K562 (cell line): Measurements from ENCODE around the gene XPNPEP3. TPM values are rescaled to one million over a fixed set of nuclear protein-coding genes. Genes with fewer than 3 reads are reported as not detected.
A peak's percentile ranks its signal among the peaks of the same experiment; 100 is the strongest.

Source experiments
- ATF4 ChIP-seq: fragments of 450-650 bp; formaldehyde crosslinking; IDR thresholded peaks from 2 replicates; pipeline ENCODE4 v1.4.0; 2022; ENCODE audit warnings: mild to moderate bottlenecking, moderate library complexity
- ATF7 ChIP-seq: fragments of 450-650 bp; IDR thresholded peaks from 2 replicates; pipeline ENCODE4 v1.7.1; 2014; ENCODE audit warnings: mild to moderate bottlenecking, moderate library complexity
- BHLHE40 ChIP-seq: IDR thresholded peaks from 2 replicates; pipeline ENCODE4 v1.6.1; 2011; ENCODE audit warnings: low read length, improper control_type of control experiment
- BMI1 ChIP-seq: fragments of 150-350 bp; IDR thresholded peaks from 2 replicates; pipeline ENCODE4 v1.6.1; 2014; ENCODE audit warnings: low read length
- EP400 ChIP-seq: fragments of 450-650 bp; IDR thresholded peaks from 2 replicates; pipeline ENCODE4 v1.6.1; 2017; ENCODE audit warnings: antibody characterized with exemption, mild to moderate bottlenecking, moderate library complexity
- FOXJ2 ChIP-seq: fragments of 200-800 bp; sonication (Bioruptor generic); IDR thresholded peaks from 2 replicates; pipeline ENCODE4 v1.6.1; 2016; ENCODE audit warnings: missing genetic modification characterization, missing compliant biosample characterization
- HDAC8 ChIP-seq: fragments of 450-650 bp; IDR thresholded peaks from 2 replicates; pipeline ENCODE4 v1.6.1; 2016; ENCODE audit warnings: mild to moderate bottlenecking, missing genetic modification characterization, moderate library complexity, missing compliant biosample characterization
- HMG20B ChIP-seq: fragments of 250-450 bp; sonication (Bioruptor Pico); IDR thresholded peaks from 2 replicates; pipeline ENCODE4 v1.5.0; 2021; ENCODE audit warnings: mild to moderate bottlenecking
- KHSRP ChIP-seq: fragments of 450-650 bp; IDR thresholded peaks from 2 replicates; pipeline ENCODE4 v1.6.1; 2017
- KLF13 ChIP-seq: fragments of 450-650 bp; IDR thresholded peaks from 2 replicates; pipeline ENCODE4 v1.6.1; 2016; ENCODE audit warnings: missing genetic modification characterization, low read depth, mild to moderate bottlenecking, missing compliant biosample characterization, moderate library complexity, borderline replicate concordance
- MEIS2 ChIP-seq: fragments of 450-650 bp; IDR thresholded peaks from 2 replicates; pipeline ENCODE4 v1.6.1; 2014; ENCODE audit warnings: mild to moderate bottlenecking; ENCODE audit not compliant: partially characterized antibody
- NELFE ChIP-seq: IDR thresholded peaks from 2 replicates; pipeline ENCODE4 v1.6.1; 2011; ENCODE audit warnings: mild to moderate bottlenecking; ENCODE audit not compliant: insufficient read depth, insufficient read length
- PATZ1 ChIP-seq: fragments of 250-450 bp; sonication (Bioruptor Pico); IDR thresholded peaks from 2 replicates; pipeline ENCODE4 v1.5.0; 2020; ENCODE audit warnings: mild to moderate bottlenecking, borderline replicate concordance
- PTBP1 ChIP-seq: fragments of 200-400 bp; formaldehyde crosslinking; IDR thresholded peaks from 2 replicates; pipeline ENCODE4 v1.6.1; 2017; ENCODE audit warnings: low read depth, low read length
- SIN3B ChIP-seq: fragments of 450-650 bp; IDR thresholded peaks from 2 replicates; pipeline ENCODE4 v1.6.1; 2017; ENCODE audit warnings: low read depth, mild to moderate bottlenecking, moderate library complexity
- SMARCA5 ChIP-seq: fragments of 450-650 bp; IDR thresholded peaks from 2 replicates; pipeline ENCODE4 v1.6.1; 2016
- SRSF3 ChIP-seq: fragments of 200-400 bp; formaldehyde crosslinking; IDR thresholded peaks from 2 replicates; pipeline ENCODE4 v1.6.1; 2016; ENCODE audit warnings: mild to moderate bottlenecking, low read length, moderate library complexity; ENCODE audit not compliant: insufficient read depth
- TCF7L2 ChIP-seq: fragments of 150-350 bp; IDR thresholded peaks from 2 replicates; pipeline ENCODE4 v1.6.1; 2016; ENCODE audit warnings: low read depth, mild to moderate bottlenecking, low read length, moderate library complexity
- TEAD2 ChIP-seq: fragments of 450-650 bp; IDR thresholded peaks from 2 replicates; pipeline ENCODE4 v1.6.1; 2016; ENCODE audit warnings: missing genetic modification characterization, control low read depth, missing compliant biosample characterization
- THRA ChIP-seq: fragments of 450-650 bp; IDR thresholded peaks from 2 replicates; pipeline ENCODE4 v1.6.1; 2017; ENCODE audit warnings: mild to moderate bottlenecking, moderate library complexity
- XRCC5 ChIP-seq: fragments of 200-400 bp; formaldehyde crosslinking; IDR thresholded peaks from 2 replicates; pipeline ENCODE4 v1.6.1; 2017; ENCODE audit warnings: low read depth, mild to moderate bottlenecking, low read length
- ZC3H4 ChIP-seq: sonication (generic); formaldehyde crosslinking; IDR thresholded peaks from 2 replicates; pipeline ENCODE4 v1.9.0; 2021; ENCODE audit warnings: missing genetic modification reagents, borderline replicate concordance
- ZNF280B ChIP-seq: fragments of 250-450 bp; sonication (Bioruptor Pico); IDR thresholded peaks from 2 replicates; pipeline ENCODE4 v1.5.1; 2021; ENCODE audit warnings: mild to moderate bottlenecking
- ZNF282 ChIP-seq: sonication (generic); formaldehyde crosslinking; IDR thresholded peaks from 2 replicates; pipeline ENCODE4 v1.8.1; 2023; ENCODE audit warnings: missing genetic modification reagents
- ZNF316 ChIP-seq: fragments of 450-650 bp; IDR thresholded peaks from 2 replicates; pipeline ENCODE4 v1.6.1; 2016
- polyA plus RNA-seq, 8 experiments: library from polyadenylated mRNA; depleted of rRNA in 4 of 8; stranded (reverse) in 5 of 8; unstranded in 3 of 8; fragments of >200 nt; fragmentation: Nextera tagmentation in 2 of 8; fragmentation: Illumina TruSeq in 1 of 8; extraction: Ambion mirVana in 2 of 8; extraction: Trizol in 1 of 8; gene quantifications; 2 replicates each; pipeline versions ENCODE4 v1.2.1 to v1.2.3, GENCODE V29; 2011 to 2014; ENCODE audit warnings: inconsistent platforms in 1 of 8, missing spikeins in 1 of 8
- total RNA-seq, 7 experiments: library from RNA; depleted of rRNA in 6 of 7; stranded (reverse); fragments of >200 nt in 6 of 7; fragmentation: Illumina TruSeq in 2 of 7; extraction: Trizol in 2 of 7; gene quantifications; 2 replicates each; pipeline versions ENCODE4 v1.2.1 to v1.2.3, GENCODE V29; 2011 to 2021; ENCODE audit warnings: low replicate concordance in 1 of 7

The XPNPEP3 gene
- total and polyA plus RNA-seq, 9 of the 15 experiments (the other 6 are each of a cell fraction or from before 2014, with no cell fraction given) = 9.1 to 22.6 (median 15.6) TPM

GRCh38 chr22:40856513-40857308 is at the start of gene XPNPEP3, which contains the start of gene ST13 (continued):
- TF ChIP-seq BMI1 = no peak
- peak; percentile 85 for TF ChIP-seq EP400
- no peak for TF ChIP-seq MEIS2
- TF ChIP-seq PATZ1 = no peak
- no peak; the same call in 1 of the 2 replicates for TF ChIP-seq ATF4
- no peak for TF ChIP-seq PTBP1
- TF ChIP-seq XRCC5 = 0 out of 2 replicates have a peak, but pooled peaks have one; percentile 32
- no peak for TF ChIP-seq ZNF280B (CRISPR knock-in tag)
- no peak for TF ChIP-seq ZNF282 (CRISPR knock-in tag)
- TF ChIP-seq TCF7L2 = no peak
- peak; percentile 94 for TF ChIP-seq BHLHE40
- TF ChIP-seq FOXJ2 (tag) = peak; percentile 54; the same call in 1 of the 2 replicates
- peak; percentile 73 for TF ChIP-seq KHSRP
- TF ChIP-seq KLF13 (tag) = 0 out of 2 replicates have a peak, but pooled peaks have one; percentile 10
- TF ChIP-seq TEAD2 (tag) = no peak
- no peak for TF ChIP-seq HMG20B
- no peak for TF ChIP-seq SRSF3
- peak; percentile 84 for TF ChIP-seq SIN3B
- TF ChIP-seq HDAC8 (tag) = no peak
- TF ChIP-seq THRA = no peak
- TF ChIP-seq ATF7 = peak; percentile 98
- no peak for TF ChIP-seq SMARCA5
- no peak for TF ChIP-seq NELFE
- no peak for TF ChIP-seq ZC3H4
- TF ChIP-seq ZNF316 = no peak
